HepG2 (cell line): Measurements from ENCODE around the gene MRPL42. TPM values are rescaled to one million over a fixed set of nuclear protein-coding genes. Genes with fewer than 3 reads are reported as not detected.

Experiments
- ATF4 ChIP-seq, 2 experiments: fragments of 450-650 bp in 1 of 2; sonication (generic) in 1 of 2; formaldehyde crosslinking; IDR thresholded peaks; 2 replicates each; pipeline versions ENCODE4 v1.5.0 to v1.8.0; 2020 to 2022; ENCODE audit warnings: mild to moderate bottlenecking in 1 of 2, missing genetic modification reagents in 1 of 2
- ELK4 ChIP-seq: sonication (generic); formaldehyde crosslinking; IDR thresholded peaks from 2 replicates; pipeline ENCODE4 v1.9.0; 2021; ENCODE audit warnings: missing genetic modification reagents, borderline replicate concordance
- MIXL1 ChIP-seq: IDR thresholded peaks from 2 replicates; pipeline ENCODE4 v1.6.1; 2016
- MTA3 ChIP-seq: sonication (generic); formaldehyde crosslinking; IDR thresholded peaks from 2 replicates; pipeline ENCODE4 v1.4.0; 2020; ENCODE audit warnings: missing genetic modification reagents
- SATB2 ChIP-seq: sonication (generic); formaldehyde crosslinking; IDR thresholded peaks from 2 replicates; pipeline ENCODE4 v1.5.0; 2020; ENCODE audit warnings: missing genetic modification reagents
- ZBED4 ChIP-seq: sonication (generic); formaldehyde crosslinking; IDR thresholded peaks from 2 replicates; pipeline ENCODE4 v1.4.0; 2020; ENCODE audit warnings: missing genetic modification reagents, borderline replicate concordance
- ZBTB40 ChIP-seq, 2 experiments: fragments of 450-650 bp in 1 of 2; sonication (generic) in 1 of 2; formaldehyde crosslinking in 1 of 2; IDR thresholded peaks; 2 replicates each; pipeline versions ENCODE4 v1.6.1 to v1.8.0; 2016 to 2022; ENCODE audit warnings: antibody characterized with exemption in 1 of 2, mild to moderate bottlenecking in 1 of 2, missing genetic modification reagents in 1 of 2
- ZBTB7B ChIP-seq: sonication (generic); formaldehyde crosslinking; IDR thresholded peaks from 2 replicates; pipeline ENCODE4 v1.4.0; 2020; ENCODE audit warnings: missing genetic modification reagents
- ZGPAT ChIP-seq: IDR thresholded peaks from 2 replicates; pipeline ENCODE4 v1.6.1; 2016; ENCODE audit warnings: mild to moderate bottlenecking
- polyA plus RNA-seq, 8 experiments: library from polyadenylated mRNA; depleted of rRNA in 3 of 8; stranded (reverse) in 7 of 8; unstranded in 1 of 8; fragments of >200 nt; fragmentation: Illumina TruSeq in 4 of 8; extraction: Trizol in 4 of 8; gene quantifications; 2 replicates each; pipeline versions ENCODE4 v1.2.1 to v1.2.3, GENCODE V29; 2011 to 2016; ENCODE audit warnings: low read depth in 4 of 8, missing spikeins in 1 of 8, mixed read lengths in 1 of 8; ENCODE audit not compliant: insufficient read depth in 1 of 8
- total RNA-seq, 5 experiments: library from RNA; depleted of rRNA; stranded (reverse); fragments of >200 nt; fragmentation: Illumina TruSeq; extraction: Trizol; gene quantifications; 2 replicates each; pipeline ENCODE4 v1.2.3, GENCODE V29; 2016; ENCODE audit warnings: low read depth in 1 of 5

MRPL42 gene
- total and polyA plus RNA-seq, 2 of the 13 experiments (the other 11 are each of a cell fraction or from before 2014, with no cell fraction given), result 93.3 to 148 TPM

GRCh38 chr12:93441617-93442410, 25.5 kb upstream of the MRPL42 start, which contains the start of gene UBE2N (continued):
- TF ChIP-seq ZBED4 (CRISPR knock-in tag) (peak; percentile 80), ZBTB40 (IDR thresholded peaks at IDR 0.05) (peak; percentile 11; the same call in 1 of the 2 replicates), ZBTB40 (CRISPR knock-in tag; IDR thresholded peaks at IDR 0.05) (peak; percentile 57; the same call in 1 of the 2 replicates), MTA3 (no peak), ATF4 (CRISPR knock-in tag; IDR thresholded peaks at IDR 0.05) (peak in 1 of 2 experiments; percentile 56; a peak in 2 of 4 replicates), ZBTB7B (CRISPR knock-in tag) (peak; percentile 18; the same call in 1 of the 2 replicates), ELK4 (no peak), MIXL1 (CRISPR knock-in tag) (peak; percentile 27; the same call in 1 of the 2 replicates), SATB2 (peak; percentile 67), ZGPAT (CRISPR knock-in tag) (peak; percentile 91)
